Measurements from ENCODE around the gene DLST.

DNA sequence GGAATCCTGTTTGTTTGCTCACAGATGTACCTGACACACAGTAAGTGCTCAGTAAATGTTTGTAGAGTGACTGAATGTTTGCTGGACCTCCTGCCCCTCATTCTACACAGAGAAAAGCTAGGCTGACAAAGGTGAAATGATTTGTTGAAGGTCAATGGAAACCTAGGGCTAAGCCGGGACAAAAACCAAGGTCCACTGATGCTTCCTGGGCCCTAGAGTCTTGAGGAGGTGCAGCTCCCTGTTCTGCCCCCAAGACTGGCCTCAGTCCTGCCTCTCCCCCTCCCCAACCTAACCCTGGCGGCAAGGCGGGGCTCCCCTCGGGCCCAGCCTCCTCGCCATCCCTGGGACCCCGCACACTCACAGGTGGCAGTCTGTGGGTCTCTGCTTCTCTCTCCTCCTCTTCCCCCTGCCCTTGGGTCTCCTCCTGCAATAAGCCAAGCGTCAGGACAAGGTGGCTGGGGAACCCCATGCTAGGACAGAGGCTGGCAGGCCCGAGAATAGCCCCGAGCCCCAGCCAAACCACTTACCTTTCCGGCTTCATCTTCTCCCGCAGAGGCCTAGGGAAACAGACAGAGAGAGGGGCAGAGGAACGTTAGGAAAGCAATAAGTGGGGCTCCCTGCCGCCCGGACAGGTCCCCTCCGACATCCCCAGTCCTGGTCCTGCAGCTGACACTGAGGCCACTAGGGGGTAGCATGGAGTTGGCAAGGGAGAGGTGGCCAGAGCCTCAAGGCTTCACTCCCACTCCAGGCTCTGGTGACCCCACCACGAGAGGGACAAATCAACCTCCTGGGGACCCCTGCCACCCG is 64.3 kb downstream of the DLST start:
- TF ChIP-seq EZH2 (IDR thresholded peaks at IDR 0.05; ENCODE audit: borderline replicate concordance, low read length) = no peak
- TF ChIP-seq, protein P1, sequence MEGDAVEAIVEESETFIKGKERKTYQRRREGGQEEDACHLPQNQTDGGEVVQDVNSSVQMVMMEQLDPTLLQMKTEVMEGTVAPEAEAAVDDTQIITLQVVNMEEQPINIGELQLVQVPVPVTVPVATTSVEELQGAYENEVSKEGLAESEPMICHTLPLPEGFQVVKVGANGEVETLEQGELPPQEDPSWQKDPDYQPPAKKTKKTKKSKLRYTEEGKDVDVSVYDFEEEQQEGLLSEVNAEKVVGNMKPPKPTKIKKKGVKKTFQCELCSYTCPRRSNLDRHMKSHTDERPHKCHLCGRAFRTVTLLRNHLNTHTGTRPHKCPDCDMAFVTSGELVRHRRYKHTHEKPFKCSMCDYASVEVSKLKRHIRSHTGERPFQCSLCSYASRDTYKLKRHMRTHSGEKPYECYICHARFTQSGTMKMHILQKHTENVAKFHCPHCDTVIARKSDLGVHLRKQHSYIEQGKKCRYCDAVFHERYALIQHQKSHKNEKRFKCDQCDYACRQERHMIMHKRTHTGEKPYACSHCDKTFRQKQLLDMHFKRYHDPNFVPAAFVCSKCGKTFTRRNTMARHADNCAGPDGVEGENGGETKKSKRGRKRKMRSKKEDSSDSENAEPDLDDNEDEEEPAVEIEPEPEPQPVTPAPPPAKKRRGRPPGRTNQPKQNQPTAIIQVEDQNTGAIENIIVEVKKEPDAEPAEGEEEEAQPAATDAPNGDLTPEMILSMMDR (IDR thresholded peaks at IDR 0.05; ENCODE audit: low read length) = peak; percentile 93

Data from OCI-LY1 (cell line).